ENCODE results near the gene LIPT1.
A peak's percentile ranks its signal among the peaks of the same experiment; 100 is the strongest.
"Not testable (repeated sequence)": the region's sequence is repeated elsewhere in the genome, so short reads cannot be mapped to it uniquely, and the experiment has no call there.

LIPT1 gene

DNA sequence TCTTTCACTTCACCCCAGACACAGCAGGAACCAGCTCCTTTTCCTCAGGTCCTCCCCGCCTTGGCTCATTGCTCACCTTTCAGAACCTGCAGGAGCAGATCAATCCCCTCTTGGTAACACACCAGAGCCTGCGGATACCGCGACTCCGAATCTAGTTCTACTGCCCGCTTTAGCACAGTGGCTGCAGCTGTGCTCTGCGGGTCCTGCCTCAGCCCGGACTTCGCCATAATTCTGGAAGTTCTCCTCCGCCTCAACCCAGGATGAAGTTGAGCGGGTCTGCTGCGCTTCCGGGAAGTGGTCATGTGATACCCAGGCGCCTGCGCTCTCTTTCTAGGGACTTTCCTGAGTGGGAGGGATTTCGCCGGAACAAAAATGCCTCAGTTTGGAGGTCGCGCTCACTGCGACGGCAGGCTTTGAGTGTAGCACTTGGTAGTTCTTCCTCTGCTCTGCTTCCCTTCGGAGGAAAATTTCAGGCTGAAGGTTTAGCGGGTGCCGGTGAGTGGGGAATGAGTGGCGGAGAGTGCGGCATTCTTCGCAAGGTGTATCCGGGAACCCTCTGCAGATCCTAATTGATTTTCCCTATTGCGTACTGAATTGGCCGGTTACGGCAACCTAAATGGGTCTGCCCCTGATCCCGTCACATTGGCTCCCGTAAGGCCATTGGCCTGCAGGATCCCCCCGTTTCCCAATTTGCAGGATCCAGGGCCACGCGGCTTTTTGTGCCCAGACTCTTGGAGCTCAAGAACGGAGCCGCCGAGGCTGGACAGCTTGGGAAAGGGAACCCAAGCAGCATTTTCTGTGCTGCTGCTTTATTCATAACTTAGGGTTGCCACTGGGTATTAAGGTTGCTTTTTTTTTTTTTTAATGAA is 26.2 kb downstream of the LIPT1 start, which contains the start of the genes MITD1 and MRPL30:
Gene MITD1, minus strand, starts transcription at position 304 of the 869 bp plus-strand sequence. Its CDS starts 77 bp downstream, at position 227.
Gene MRPL30, plus strand, starts transcription at position 430 of the 869 bp plus-strand sequence. CDS start 5,020 bp downstream, outside the sequence.
- peak; percentile 92 for DNase-seq (ENCODE audit: low read depth)

DNA sequence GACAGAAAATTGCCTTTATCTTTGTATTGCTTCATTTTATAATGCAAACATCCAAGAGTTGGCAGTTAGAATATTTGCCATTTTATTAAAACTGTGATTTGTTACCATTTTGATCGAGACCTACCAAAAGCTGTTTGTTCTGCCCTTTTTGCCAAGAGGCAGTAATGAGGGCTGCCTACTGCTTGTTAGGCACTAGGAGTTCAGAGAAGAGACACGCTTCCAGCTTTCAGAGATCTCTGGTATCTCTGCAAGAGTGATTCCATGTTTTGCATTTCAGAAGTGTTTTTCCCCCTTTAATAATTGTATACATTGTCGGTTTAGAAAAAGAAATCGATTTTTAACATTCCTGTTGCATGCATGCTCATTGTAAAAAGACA is 26.8 kb downstream of the LIPT1 start:
- no peak for DNase-seq (ENCODE audit: low read depth)

DNA sequence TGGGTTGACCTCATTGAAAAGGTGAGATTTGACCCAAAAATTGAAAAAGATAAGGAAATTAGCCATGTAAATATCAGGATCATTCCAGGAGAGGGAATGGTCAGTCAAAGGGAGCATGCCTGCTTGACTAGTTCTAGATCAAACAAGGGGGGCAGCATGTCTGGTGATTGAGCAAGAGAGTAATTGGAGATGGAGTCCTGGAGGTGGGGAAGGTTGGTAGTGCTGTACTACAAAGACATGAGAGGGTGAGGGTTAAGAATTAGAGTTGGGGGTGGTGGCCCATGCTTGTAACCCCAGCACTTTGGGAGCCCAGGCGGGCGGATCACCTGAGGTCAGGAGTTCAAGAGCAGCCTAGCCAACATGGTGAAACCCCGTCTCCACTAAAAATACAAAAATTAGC is 28.3 kb downstream of the LIPT1 start:
- DNase-seq (ENCODE audit: low read depth), result no peak

DNA sequence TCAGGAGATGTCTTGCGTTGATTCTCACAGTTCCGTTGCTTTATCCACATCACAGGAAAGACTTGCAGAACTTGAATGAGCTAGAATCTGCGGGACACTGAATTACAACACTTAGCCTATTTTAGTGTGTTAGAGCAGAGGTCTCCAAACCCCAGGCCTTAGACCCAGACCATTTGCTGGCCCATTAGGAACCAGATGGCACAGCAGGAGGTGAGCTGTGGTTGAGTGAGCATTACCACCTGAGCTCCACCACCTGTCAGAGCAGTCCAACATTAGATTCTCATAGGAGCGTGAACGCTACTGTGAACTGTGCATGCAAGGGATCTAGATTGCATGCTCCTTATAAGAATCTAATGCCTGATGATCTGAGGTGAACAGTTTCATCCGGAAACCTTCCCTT is 30.0 kb downstream of the LIPT1 start:
- DNase-seq (ENCODE audit: low read depth), result no peak

DNA sequence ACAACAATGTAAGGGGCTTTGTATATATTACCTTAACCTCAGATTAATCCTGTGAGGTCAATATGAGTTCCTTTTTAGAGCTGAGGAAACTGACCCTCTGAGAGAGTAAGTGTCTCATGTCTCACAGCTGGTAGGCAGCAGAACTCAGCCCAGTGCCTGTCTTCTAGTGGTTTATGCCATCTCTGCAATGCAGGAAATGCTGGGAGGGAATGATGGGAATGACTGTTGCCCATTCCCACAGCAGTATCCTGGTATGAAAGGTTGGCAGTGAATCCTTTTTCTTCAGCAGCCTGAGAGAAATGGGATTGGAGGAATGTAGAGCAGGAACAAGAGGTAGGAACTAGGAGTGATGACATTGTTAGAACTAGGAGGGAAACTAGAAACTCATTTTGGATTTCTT is 32.2 kb downstream of the LIPT1 start:
- no peak for DNase-seq (ENCODE audit: low read depth)

DNA sequence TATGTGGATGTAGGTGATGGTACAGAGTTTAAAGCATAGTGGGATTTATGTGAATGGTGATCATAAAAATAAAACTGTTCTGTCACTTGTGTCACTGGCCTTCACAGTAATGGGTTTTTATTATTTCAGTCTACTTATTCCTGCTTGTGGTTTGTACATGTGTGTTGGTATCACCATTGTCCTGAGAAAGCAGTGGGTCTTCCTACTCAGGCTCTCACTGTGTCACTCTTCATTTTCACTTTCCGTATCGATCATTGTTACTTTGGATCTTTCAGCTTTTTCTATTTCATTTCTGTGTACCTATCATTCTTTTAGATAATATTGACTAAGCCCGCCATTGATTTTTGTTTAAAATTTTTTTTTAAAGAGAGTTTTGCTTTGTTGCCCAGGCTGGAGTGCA is 33.6 kb downstream of the LIPT1 start:
- no peak for DNase-seq (ENCODE audit: low read depth)

DNA sequence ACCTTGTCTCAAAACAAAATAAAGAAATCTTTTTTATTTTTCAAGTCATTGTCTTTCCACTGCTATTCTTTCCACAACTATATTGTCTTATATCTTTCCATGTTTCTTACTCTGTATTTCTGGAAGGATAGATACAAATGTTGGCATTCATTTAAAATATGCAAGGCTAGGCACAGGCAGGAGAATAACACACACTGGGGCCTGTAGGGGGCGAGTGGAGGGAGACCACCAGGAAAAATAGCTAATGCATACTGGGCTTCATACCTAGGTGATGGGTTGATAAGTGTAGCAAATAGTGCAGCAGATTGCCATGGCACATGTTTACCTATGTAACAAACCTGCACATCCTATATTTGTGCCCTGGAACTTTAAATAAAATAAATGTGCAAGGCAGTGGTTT is 35.8 kb downstream of the LIPT1 start:
- no peak for DNase-seq (ENCODE audit: low read depth)

DNA sequence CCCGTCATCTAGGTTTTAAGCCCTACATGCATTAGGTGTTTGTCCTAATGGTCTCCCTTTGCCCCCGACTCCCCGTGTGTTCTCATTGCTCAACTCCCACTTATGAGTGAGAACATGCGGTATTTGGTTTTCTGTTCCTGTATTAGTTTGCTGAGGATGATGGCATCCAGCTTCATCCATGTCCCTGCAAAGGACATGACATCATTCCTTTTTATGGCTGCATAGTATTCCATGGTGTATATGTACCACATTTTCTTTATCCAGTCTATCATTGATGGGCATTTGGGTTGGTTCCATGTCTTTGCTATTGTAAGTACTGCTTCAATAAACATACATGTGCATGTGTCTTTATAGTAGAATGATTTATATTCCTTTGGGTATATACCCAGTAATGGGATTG is 37.6 kb downstream of the LIPT1 start:
- not testable (repeated sequence) for DNase-seq (ENCODE audit: low read depth)

DNA sequence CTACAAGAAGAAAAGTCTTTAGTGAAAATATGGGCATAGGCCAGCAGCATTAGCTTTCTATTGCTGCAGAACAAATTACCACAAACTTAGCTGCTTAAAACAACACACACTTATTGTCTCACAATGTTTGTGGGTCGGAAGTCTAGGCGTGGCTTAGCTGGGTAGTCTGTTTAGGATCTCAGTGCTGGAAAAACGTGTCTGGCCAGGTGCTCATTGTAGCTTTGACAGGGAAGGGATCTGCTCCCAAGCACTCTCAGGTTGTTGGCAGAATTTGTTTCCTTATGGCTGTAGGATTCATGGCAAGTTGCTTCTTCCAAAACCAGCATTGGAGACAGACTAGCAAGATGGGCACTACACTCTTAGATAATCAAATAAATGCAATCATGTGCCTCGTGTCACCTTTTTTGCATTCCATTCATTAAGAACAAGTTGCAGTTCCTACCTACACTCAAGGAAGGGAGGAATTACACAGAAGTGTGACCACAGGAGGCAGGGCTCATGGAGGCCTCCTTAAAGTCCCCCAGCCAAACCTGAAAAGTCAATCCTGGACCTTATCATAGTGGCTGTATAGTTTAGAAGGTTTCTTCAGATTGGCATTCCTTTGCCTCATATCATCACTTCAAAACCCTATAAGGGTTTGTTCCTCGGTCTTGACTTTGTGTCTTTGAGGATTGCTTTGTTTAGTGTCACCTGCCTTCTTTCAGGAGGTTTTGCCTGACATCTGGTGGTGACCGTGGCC is 43.5 kb downstream of the LIPT1 start:
- no peak for DNase-seq (ENCODE audit: low read depth)

DNA sequence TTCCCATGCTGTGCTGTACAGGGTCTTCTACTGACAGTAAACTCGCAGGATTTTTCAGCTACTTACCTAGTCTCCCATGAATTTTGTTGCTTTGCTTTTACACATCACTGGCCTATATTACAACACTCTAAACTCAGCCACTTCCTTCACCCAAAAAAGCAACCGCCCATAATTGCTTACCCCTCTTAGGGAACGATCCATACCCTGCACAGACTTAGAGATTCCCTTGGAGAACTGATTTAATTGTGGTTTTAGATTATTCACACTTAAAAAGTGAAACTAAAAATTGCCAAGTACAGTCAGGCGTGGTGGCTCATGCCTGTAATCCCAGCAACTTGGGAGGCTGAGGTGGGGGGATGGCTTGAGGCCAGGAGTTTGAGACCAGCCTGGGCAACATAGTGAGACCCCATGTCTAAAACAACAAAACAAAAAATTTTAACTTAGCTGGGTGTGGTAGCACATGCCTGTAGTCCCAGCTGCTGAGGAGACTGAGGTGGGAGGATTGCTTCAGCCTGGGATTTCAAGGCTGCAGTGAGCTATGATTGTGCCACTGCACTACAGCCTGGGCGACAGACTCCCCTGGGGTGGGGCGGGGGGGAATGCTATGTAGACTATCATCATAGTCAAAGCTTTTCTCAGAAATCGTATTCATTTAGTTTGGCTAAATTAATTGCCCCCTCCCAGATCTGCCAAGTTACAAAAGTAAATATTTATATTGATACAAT is 45.5 kb downstream of the LIPT1 start:
- no peak for DNase-seq (ENCODE audit: low read depth)

DNA sequence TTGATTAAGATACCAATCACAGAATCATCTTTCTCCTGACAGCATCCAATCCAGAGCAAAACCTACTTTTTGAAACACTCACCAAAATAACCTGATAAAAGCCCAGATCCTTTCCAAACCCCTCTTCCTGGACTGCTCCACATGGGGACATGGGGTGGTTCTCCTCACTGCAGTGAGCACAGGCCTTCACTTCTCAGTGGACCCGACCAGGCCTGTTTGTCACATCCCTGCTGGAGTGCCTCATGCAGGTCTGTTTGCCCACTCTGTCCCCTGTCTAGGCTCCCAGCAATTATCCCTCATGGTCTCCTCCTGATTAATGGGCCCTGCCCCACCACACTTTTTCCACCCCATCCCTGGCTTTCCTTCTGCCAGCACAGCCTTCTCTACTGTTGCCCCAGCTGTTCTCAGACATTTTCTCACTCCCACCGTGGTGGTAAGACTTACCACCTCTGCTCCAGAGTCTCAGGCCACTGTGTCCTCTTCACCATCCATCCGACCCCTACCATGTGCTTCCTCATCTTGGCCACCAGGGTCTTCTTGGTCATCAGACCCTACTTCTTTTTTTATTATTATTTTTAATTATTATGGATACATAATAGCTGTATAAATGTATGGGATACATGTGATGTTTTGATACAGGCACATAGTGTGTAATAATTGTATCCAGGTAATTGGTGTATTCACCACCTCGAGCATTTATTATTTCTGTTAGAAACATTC is 47.4 kb downstream of the LIPT1 start:
- no peak for DNase-seq (ENCODE audit: low read depth)

DNA sequence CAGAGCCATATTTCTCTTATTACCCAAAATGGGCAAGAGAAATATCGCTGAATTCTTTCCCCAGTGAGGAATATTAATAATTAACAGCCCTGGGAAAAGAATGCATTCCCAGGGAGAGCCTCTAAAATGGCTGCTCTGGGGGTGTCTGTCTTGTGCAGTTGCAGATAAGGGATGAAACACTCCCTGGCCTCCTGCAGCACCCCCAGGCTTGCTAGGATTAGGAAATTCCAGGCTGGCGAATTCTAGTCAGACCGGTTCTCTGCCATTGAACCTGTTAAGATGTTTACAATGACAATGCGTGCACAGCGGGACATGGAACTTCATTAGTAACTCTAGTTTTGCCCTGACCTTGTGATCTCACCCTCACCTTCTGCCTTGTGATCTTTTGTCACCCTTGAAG is 50.7 kb downstream of the LIPT1 start:
- DNase-seq (ENCODE audit: low read depth), result no peak
